ENCODE measurements around the gene KCNQ4. TPM values are rescaled to one million over a fixed set of nuclear protein-coding genes. Genes with fewer than 3 reads are reported as not detected.

KCNQ4 gene
- total RNA-seq, 1 experiment from 2014 or later = 0.11 TPM

GRCh38 chr1:40750451-40750908 is 33.1 kb upstream of the KCNQ4 start:
- no peak for DNase-seq (ENCODE audit: low read depth, low spot score)
- in situ Hi-C loops (cut with HindIII; ENCODE audit: low pct_unique_long_range_greater_than_20kb, low sequenced_read_pairs) = no loop called here

- DNase-seq (ENCODE audit: low read depth, low spot score) = no peak
- in situ Hi-C loops (cut with HindIII; ENCODE audit: low pct_unique_long_range_greater_than_20kb, low sequenced_read_pairs) = no loop called here
Observed at GRCh38 chr1:40751802-40752201, 31.8 kb upstream of the KCNQ4 start.

- no peak for DNase-seq (ENCODE audit: low read depth, low spot score)
- in situ Hi-C loops (cut with HindIII; ENCODE audit: low pct_unique_long_range_greater_than_20kb, low sequenced_read_pairs) = no loop called here
Observed at GRCh38 chr1:40753142-40753882, 30.3 kb upstream of the KCNQ4 start.

- DNase-seq (ENCODE audit: low read depth, low spot score) = no peak
- in situ Hi-C loops (cut with HindIII; ENCODE audit: low pct_unique_long_range_greater_than_20kb, low sequenced_read_pairs) = no loop called here
Observed at GRCh38 chr1:40754201-40754600, 29.4 kb upstream of the KCNQ4 start.

GRCh38 chr1:40755067-40755466 is 28.5 kb upstream of the KCNQ4 start:
- in situ Hi-C loops (cut with HindIII; ENCODE audit: low pct_unique_long_range_greater_than_20kb, low sequenced_read_pairs) = no loop called here
- no peak for DNase-seq (ENCODE audit: low read depth, low spot score)

GRCh38 chr1:40756523-40756922 is 27.1 kb upstream of the KCNQ4 start:
- DNase-seq (ENCODE audit: low read depth, low spot score) = no peak
- in situ Hi-C loops (cut with HindIII; ENCODE audit: low pct_unique_long_range_greater_than_20kb, low sequenced_read_pairs) = no loop called here

GRCh38 chr1:40757084-40757483 is 26.5 kb upstream of the KCNQ4 start:
- DNase-seq (ENCODE audit: low read depth, low spot score) = no peak
- in situ Hi-C loops (cut with HindIII; ENCODE audit: low pct_unique_long_range_greater_than_20kb, low sequenced_read_pairs) = no loop called here

- in situ Hi-C loops (cut with HindIII; ENCODE audit: low pct_unique_long_range_greater_than_20kb, low sequenced_read_pairs) = no loop called here
- DNase-seq (ENCODE audit: low read depth, low spot score) = no peak
Observed at GRCh38 chr1:40758004-40758403, 25.6 kb upstream of the KCNQ4 start.

- DNase-seq (ENCODE audit: low read depth, low spot score) = no peak
- in situ Hi-C loops (cut with HindIII; ENCODE audit: low pct_unique_long_range_greater_than_20kb, low sequenced_read_pairs) = no loop called here
Observed at GRCh38 chr1:40758578-40759343, 24.8 kb upstream of the KCNQ4 start.

- DNase-seq (ENCODE audit: low read depth, low spot score) = no peak
- in situ Hi-C loops (cut with HindIII; ENCODE audit: low pct_unique_long_range_greater_than_20kb, low sequenced_read_pairs) = no loop called here
Observed at GRCh38 chr1:40760984-40761383, 22.6 kb upstream of the KCNQ4 start.

- no peak for DNase-seq (ENCODE audit: low read depth, low spot score)
- in situ Hi-C loops (cut with HindIII; ENCODE audit: low pct_unique_long_range_greater_than_20kb, low sequenced_read_pairs) = no loop called here
Observed at GRCh38 chr1:40762144-40762923, 21.3 kb upstream of the KCNQ4 start.

GRCh38 chr1:40763742-40764532 is 19.6 kb upstream of the KCNQ4 start:
- in situ Hi-C loops (cut with HindIII; ENCODE audit: low pct_unique_long_range_greater_than_20kb, low sequenced_read_pairs) = no loop called here
- no peak for DNase-seq (ENCODE audit: low read depth, low spot score)

- DNase-seq (ENCODE audit: low read depth, low spot score) = no peak
- in situ Hi-C loops (cut with HindIII; ENCODE audit: low pct_unique_long_range_greater_than_20kb, low sequenced_read_pairs) = no loop called here
Observed at GRCh38 chr1:40764981-40765380, 18.6 kb upstream of the KCNQ4 start.

GRCh38 chr1:40766017-40766416 is 17.6 kb upstream of the KCNQ4 start:
- in situ Hi-C loops (cut with HindIII; ENCODE audit: low pct_unique_long_range_greater_than_20kb, low sequenced_read_pairs) = no loop called here
- DNase-seq (ENCODE audit: low read depth, low spot score) = no peak

- in situ Hi-C loops (cut with HindIII; ENCODE audit: low pct_unique_long_range_greater_than_20kb, low sequenced_read_pairs) = no loop called here
- no peak for DNase-seq (ENCODE audit: low read depth, low spot score)
Observed at GRCh38 chr1:40766560-40766959, 17.0 kb upstream of the KCNQ4 start.

GRCh38 chr1:40768146-40768990 is 15.2 kb upstream of the KCNQ4 start:
- DNase-seq (ENCODE audit: low read depth, low spot score) = peak; percentile 14
- in situ Hi-C loops (cut with HindIII; ENCODE audit: low pct_unique_long_range_greater_than_20kb, low sequenced_read_pairs) = no loop called here

GRCh38 chr1:40769815-40770214 is 13.8 kb upstream of the KCNQ4 start:
- in situ Hi-C loops (cut with HindIII; ENCODE audit: low pct_unique_long_range_greater_than_20kb, low sequenced_read_pairs) = no loop called here
- DNase-seq (ENCODE audit: low read depth, low spot score) = peak; percentile 50
